Endothelial cell of umbilical vein (primary cell): ENCODE results near the gene IGSF23. TPM values are rescaled to one million over a fixed set of nuclear protein-coding genes. Genes with fewer than 3 reads are reported as not detected.

ENCODE experiments used
- BruUV-seq: library from RNA; stranded (reverse); fragments of 400-500 nt; replicated peaks from 2 replicates; lab custom pipeline; 2021; lab: Mats Ljungman, UMichigan
- CTCF ChIA-PET: fragments of 300-600, 350-600 bp; sonication (Branson Sonifier 250); formaldehyde crosslinking; loops from one replicate; lab custom pipeline; 2021; ENCODE audit warnings: antibody characterized with exemption, inconsistent platforms; lab: Charles Lee
- POLR2A ChIA-PET: fragments of 300-600, 350-600 bp; sonication (Branson Sonifier 250); formaldehyde crosslinking; loops from one replicate; lab custom pipeline; 2021; ENCODE audit warnings: antibody characterized with exemption, inconsistent platforms; lab: Charles Lee
- DNase-seq: peaks from one replicate; pipeline ENCODE4 v3.0.0-alpha.2; 2011; ENCODE audit warnings: low read depth, low spot score
- FAIRE-seq: peaks from 2 replicates; lab custom pipeline; 2011; peaks lifted over from hg19 to GRCh38; lab: Jason Lieb, UNC
- H2AFZ ChIP-seq: 2 replicates; pipeline ENCODE4 v1.6.0; 2012; ENCODE audit warnings: low read depth, low read length, control low read depth, inconsistent platforms
- H3K27ac ChIP-seq: 2 replicates; pipeline ENCODE4 v1.5.1; 2011; ENCODE audit warnings: low read depth, mild to moderate bottlenecking, control low read depth, low read length, moderate library complexity; ENCODE audit not compliant: insufficient read depth
- H3K27me3 ChIP-seq, 2 experiments: 2 replicates each; pipeline versions ENCODE4 v1.6.0 to v1.6.1; 2011; ENCODE audit warnings: low read length in 2 of 2, mixed read lengths in 1 of 2; ENCODE audit not compliant: control insufficient read depth in 2 of 2, insufficient read depth in 2 of 2
- H3K36me3 ChIP-seq, 2 experiments: 2 replicates in 1 of 2; 3 replicates in 1 of 2; pipeline ENCODE4 v1.5.1; 2011; ENCODE audit warnings: low read length in 2 of 2, mild to moderate bottlenecking in 1 of 2, moderate library complexity in 1 of 2; ENCODE audit not compliant: control insufficient read depth in 2 of 2, insufficient read depth in 2 of 2; ENCODE audit errors: extremely low read depth in 1 of 2
- H3K4me1 ChIP-seq: 3 replicates; pipeline ENCODE4 v1.5.1; 2011; ENCODE audit warnings: mild to moderate bottlenecking, low read length; ENCODE audit not compliant: control insufficient read depth, insufficient read depth; ENCODE audit errors: extremely low read depth
- H3K4me2 ChIP-seq: 2 replicates; pipeline ENCODE4 v1.6.1; 2011; ENCODE audit warnings: low read length, control low read depth, mixed read lengths; ENCODE audit not compliant: insufficient read depth
- H3K4me3 ChIP-seq, 3 experiments: fragments of 200-600 bp in 1 of 3; sonication (generic), shearing (Covaris generic) in 1 of 3; replicated peaks in 1 of 3; 2 replicates each; pipeline ENCODE4 v1.5.1; 2011 to 2016; ENCODE audit warnings: control low read depth in 3 of 3, low read length in 3 of 3, mild to moderate bottlenecking in 2 of 3, inconsistent platforms in 1 of 3, low read depth in 1 of 3, moderate library complexity in 1 of 3; ENCODE audit not compliant: insufficient read depth in 1 of 3
- H3K79me2 ChIP-seq: 2 replicates; pipeline ENCODE4 v1.6.0; 2012; ENCODE audit warnings: low read length, inconsistent platforms; ENCODE audit not compliant: control insufficient read depth, insufficient read depth
- H3K9ac ChIP-seq: replicated peaks from 2 replicates; pipeline ENCODE3; 2011; ENCODE audit warnings: low read length, control low read depth; ENCODE audit not compliant: insufficient read depth; ENCODE audit errors: extremely low read depth
- H3K9me1 ChIP-seq: replicated peaks from 3 replicates; pipeline ENCODE4 v1.6.0; 2011; ENCODE audit warnings: mild to moderate bottlenecking, low read length; ENCODE audit not compliant: control insufficient read depth, insufficient read depth; ENCODE audit errors: extremely low read depth
- H3K9me3 ChIP-seq: replicated peaks from 2 replicates; pipeline ENCODE4 v1.5.1; 2012; ENCODE audit warnings: low read length, inconsistent platforms; ENCODE audit not compliant: control insufficient read depth, insufficient read depth
- H4K20me1 ChIP-seq: replicated peaks from 2 replicates; pipeline ENCODE3; 2011; ENCODE audit warnings: mild to moderate bottlenecking, low read length; ENCODE audit not compliant: control insufficient read depth, insufficient read depth; ENCODE audit errors: extremely low read depth
- EZH2 ChIP-seq: IDR thresholded peaks from 2 replicates; pipeline ENCODE4 v1.6.1; 2012; ENCODE audit warnings: borderline replicate concordance, low read depth, mild to moderate bottlenecking, moderate library complexity, low read length, inconsistent platforms; ENCODE audit not compliant: severe bottlenecking
- FOS ChIP-seq: IDR thresholded peaks from 2 replicates; pipeline ENCODE4 v1.6.1; 2011; ENCODE audit warnings: mild to moderate bottlenecking, low read length, moderate library complexity, borderline replicate concordance; ENCODE audit not compliant: insufficient read depth
- GATA2 ChIP-seq: IDR thresholded peaks from 2 replicates; pipeline ENCODE4 v1.7.0; 2011; ENCODE audit warnings: low read depth, mild to moderate bottlenecking, moderate library complexity, mixed read lengths, low read length; ENCODE audit not compliant: insufficient read length, insufficient read depth
- JUN ChIP-seq: IDR thresholded peaks from 2 replicates; pipeline ENCODE4 v1.6.1; 2011; ENCODE audit warnings: borderline replicate concordance, low read depth; ENCODE audit not compliant: insufficient read length, insufficient read depth
- MYC ChIP-seq: IDR thresholded peaks from one replicate; pipeline ENCODE4 v1.6.1; 2011; ENCODE audit warnings: mild to moderate bottlenecking, low read depth, low read length
- POLR2A ChIP-seq: IDR thresholded peaks from 2 replicates; pipeline ENCODE4 v1.6.1; 2012; ENCODE audit warnings: low read depth, mild to moderate bottlenecking, control low read depth, low read length
- POLR2AphosphoS5 ChIP-seq: IDR thresholded peaks from 2 replicates; pipeline ENCODE4 v1.6.1; 2012; ENCODE audit warnings: low read depth, mild to moderate bottlenecking, control low read depth, low read length, moderate library complexity; ENCODE audit not compliant: insufficient read depth
- dilution Hi-C: fragments of 300-500 bp; cut with MboI; formaldehyde crosslinking; loops from one replicate; pipeline ENCODE4 v1.15.0; 2019; ENCODE audit warnings: low sequenced_read_pairs; ENCODE audit not compliant: extremely low pct_ligation_motif_present
- intact Hi-C: fragments of 100-400 bp; cut with micrococcal nuclease; formaldehyde crosslinking; loops from one replicate; pipeline ENCODE4 v1.10.0; 2022
- polyA plus RNA-seq, 4 experiments: library from polyadenylated mRNA; depleted of rRNA in 3 of 4; stranded (reverse) in 3 of 4; unstranded in 1 of 4; fragments of >200 nt; gene quantifications; 2 replicates each; pipeline versions ENCODE4 v1.2.1 to v1.2.3, GENCODE V29; 2011 to 2012; ENCODE audit warnings: missing spikeins in 1 of 4
- total RNA-seq: library from RNA; stranded (reverse); gene quantifications from 2 replicates; pipeline ENCODE4 v1.2.3, GENCODE V29; 2021
- TF ChIP-seq, protein P1 (sequence below): IDR thresholded peaks from 2 replicates; pipeline ENCODE4 v1.6.1; 2011; ENCODE audit not compliant: insufficient read depth, insufficient read length
- TF ChIP-seq, protein P2 (sequence below), 2 donors: IDR thresholded peaks; 1 replicate in 1 of 2; 2 replicates in 1 of 2; pipeline ENCODE4 v1.5.1; 2011; ENCODE audit warnings: low read length in 2 of 2, mild to moderate bottlenecking in 2 of 2, moderate library complexity in 2 of 2, control low read depth in 1 of 2, inconsistent platforms in 1 of 2, low read depth in 1 of 2; ENCODE audit not compliant: insufficient read depth in 1 of 2; ENCODE audit errors: extremely low read depth in 1 of 2

IGSF23 gene
- total and polyA plus RNA-seq, 2 donors (not counting 3 experiments of a cell fraction or from before 2014, with no cell fraction given) = 0.73 TPM; not detected in 1

DNA sequence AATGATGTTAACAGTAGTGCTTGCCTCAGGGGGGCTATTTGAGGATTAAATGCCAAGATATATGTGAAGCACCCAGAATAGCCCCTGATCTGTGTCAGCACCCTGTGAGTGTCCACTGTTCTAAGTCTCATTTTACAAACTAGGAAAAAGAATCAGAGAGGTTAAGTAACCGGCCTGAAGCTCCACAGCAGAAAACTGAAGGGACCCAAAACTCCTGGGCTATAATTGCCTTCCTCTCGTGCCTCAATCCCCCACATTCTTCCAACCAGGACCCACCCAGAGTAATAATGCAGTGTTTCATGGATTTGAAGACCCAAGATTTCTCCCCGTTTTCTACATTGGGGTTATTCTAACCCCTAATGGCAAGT is 32.7 kb downstream of the IGSF23 start:
- Histone ChIP-seq H3K27me3 (no peaks in the 10 kb centered on the region), H3K4me2 (peak overlapping the region; percentile 77), H3K36me3 (peaks cover 15 to 22% of the 10 kb centered on the region in 2 experiments), H3K9me1 (no peaks in the 10 kb centered on the region), H3K9me3 (no peaks in the 10 kb centered on the region), H3K4me3 (peak overlapping the region in 1 of 3 experiments; percentile 44), H3K79me2 (peaks cover 67% of the 10 kb centered on the region), H2AFZ (no peak overlapping the region), H4K20me1 (no peaks in the 10 kb centered on the region), H3K4me1 (peaks cover 39% of the 10 kb centered on the region), H3K9ac (peak overlapping the region; percentile 42), H3K27ac (peak overlapping the region; percentile 20)
- dilution Hi-C loops = no loop called here
- intact Hi-C loops = no loop called here
- TF ChIP-seq POLR2A (no peak), MYC (no peak), EZH2 (no peak), FOS (no peak), JUN (no peak), POLR2AphosphoS5 (no peak), GATA2 (no peak)
- TF ChIP-seq, protein P1, sequence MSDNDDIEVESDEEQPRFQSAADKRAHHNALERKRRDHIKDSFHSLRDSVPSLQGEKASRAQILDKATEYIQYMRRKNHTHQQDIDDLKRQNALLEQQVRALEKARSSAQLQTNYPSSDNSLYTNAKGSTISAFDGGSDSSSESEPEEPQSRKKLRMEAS = no peak
- TF ChIP-seq, protein P2, sequence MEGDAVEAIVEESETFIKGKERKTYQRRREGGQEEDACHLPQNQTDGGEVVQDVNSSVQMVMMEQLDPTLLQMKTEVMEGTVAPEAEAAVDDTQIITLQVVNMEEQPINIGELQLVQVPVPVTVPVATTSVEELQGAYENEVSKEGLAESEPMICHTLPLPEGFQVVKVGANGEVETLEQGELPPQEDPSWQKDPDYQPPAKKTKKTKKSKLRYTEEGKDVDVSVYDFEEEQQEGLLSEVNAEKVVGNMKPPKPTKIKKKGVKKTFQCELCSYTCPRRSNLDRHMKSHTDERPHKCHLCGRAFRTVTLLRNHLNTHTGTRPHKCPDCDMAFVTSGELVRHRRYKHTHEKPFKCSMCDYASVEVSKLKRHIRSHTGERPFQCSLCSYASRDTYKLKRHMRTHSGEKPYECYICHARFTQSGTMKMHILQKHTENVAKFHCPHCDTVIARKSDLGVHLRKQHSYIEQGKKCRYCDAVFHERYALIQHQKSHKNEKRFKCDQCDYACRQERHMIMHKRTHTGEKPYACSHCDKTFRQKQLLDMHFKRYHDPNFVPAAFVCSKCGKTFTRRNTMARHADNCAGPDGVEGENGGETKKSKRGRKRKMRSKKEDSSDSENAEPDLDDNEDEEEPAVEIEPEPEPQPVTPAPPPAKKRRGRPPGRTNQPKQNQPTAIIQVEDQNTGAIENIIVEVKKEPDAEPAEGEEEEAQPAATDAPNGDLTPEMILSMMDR (IDR thresholded peaks at IDR 0.05; ENCODE audit: extremely low read depth in 1 of 2, insufficient read depth in 1 of 2, low read depth in 1 of 2, low read length in 2 of 2) = no peak
- CTCF ChIA-PET = interaction anchor here (0.8 to 2.4 kb wide), 7 partner anchors 11 to 125 kb away, joined by 3 to 13 read pairs (median 4); no protein-coding TSS in a partner anchor
- FAIRE-seq (no peak), DNase-seq (no peak)
- BruUV-seq = no TSS peak
- POLR2A ChIA-PET = no interaction called here
